Fibroblast of the aortic adventitia (primary cell): Measurements from ENCODE around the gene PRKCH. TPM values are rescaled to one million over a fixed set of nuclear protein-coding genes. Genes with fewer than 3 reads are reported as not detected.

Experiments
- DNase-seq: peaks from one replicate; pipeline ENCODE4 v3.0.0-alpha.2; 2010; ENCODE audit warnings: low read depth
- H3K4me3 ChIP-seq: 2 replicates; pipeline ENCODE4 v1.5.1; 2011; ENCODE audit warnings: low read depth, mild to moderate bottlenecking, control low read depth, low read length, moderate library complexity
- total RNA-seq: library from RNA; depleted of rRNA; stranded (reverse); fragments of >200 nt; gene quantifications from 2 replicates; pipeline ENCODE4 v1.2.3, GENCODE V29; 2012; ENCODE audit warnings: low replicate concordance
- TF ChIP-seq, protein P1 (sequence below): IDR thresholded peaks from 2 replicates; pipeline ENCODE4 v1.5.1; 2011; ENCODE audit warnings: mild to moderate bottlenecking, low read length, control low read depth, inconsistent platforms; ENCODE audit not compliant: insufficient read depth

The PRKCH gene
- total RNA-seq, 1 donor: 4.2 TPM

GRCh38 chr14:61326847-61327246 lies 5.5 kb downstream of the PRKCH start:
- no peak for DNase-seq
- no peak overlapping the region for H3K4me3 ChIP-seq

GRCh38 chr14:61328626-61329262 lies 7.4 kb downstream of the PRKCH start:
- H3K4me3 ChIP-seq: no peak overlapping the region
- no peak for DNase-seq
- TF ChIP-seq, protein P1, sequence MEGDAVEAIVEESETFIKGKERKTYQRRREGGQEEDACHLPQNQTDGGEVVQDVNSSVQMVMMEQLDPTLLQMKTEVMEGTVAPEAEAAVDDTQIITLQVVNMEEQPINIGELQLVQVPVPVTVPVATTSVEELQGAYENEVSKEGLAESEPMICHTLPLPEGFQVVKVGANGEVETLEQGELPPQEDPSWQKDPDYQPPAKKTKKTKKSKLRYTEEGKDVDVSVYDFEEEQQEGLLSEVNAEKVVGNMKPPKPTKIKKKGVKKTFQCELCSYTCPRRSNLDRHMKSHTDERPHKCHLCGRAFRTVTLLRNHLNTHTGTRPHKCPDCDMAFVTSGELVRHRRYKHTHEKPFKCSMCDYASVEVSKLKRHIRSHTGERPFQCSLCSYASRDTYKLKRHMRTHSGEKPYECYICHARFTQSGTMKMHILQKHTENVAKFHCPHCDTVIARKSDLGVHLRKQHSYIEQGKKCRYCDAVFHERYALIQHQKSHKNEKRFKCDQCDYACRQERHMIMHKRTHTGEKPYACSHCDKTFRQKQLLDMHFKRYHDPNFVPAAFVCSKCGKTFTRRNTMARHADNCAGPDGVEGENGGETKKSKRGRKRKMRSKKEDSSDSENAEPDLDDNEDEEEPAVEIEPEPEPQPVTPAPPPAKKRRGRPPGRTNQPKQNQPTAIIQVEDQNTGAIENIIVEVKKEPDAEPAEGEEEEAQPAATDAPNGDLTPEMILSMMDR: no peak

More at GRCh38 chr14:61326847-61327246, 5.5 kb downstream of the PRKCH start:
- TF ChIP-seq, protein P1: no peak

DNA sequence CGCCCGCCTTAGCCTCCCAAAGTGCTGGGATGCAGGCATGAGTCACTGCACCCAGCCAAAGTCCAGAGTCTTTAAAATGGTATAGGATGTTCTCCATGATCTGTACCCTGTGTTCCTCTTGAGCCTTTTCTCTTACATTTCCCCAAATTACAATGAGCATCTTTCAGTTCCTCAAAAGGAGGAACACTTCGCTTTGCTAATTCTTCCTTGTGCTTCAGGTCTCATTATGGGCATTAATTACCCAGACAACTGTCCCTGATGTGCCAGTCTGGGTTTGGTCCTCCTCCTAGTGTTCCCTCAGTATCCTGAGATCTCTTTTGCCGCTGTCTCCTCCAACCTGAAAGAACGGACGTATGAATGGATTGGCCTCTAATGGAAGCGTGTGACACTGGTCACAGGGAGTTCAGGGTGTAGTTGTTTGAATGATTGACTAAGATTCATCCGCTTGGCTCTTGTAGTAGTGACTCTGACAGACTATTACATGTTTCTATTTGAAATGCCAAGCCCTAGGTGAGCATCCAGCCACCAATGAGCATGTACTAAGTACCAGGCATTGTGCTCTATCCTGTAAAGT lies 8.2 kb downstream of the PRKCH start:
- TF ChIP-seq, protein P1: no peak
- H3K4me3 ChIP-seq: no peak overlapping the region
- DNase-seq: no peak

DNA sequence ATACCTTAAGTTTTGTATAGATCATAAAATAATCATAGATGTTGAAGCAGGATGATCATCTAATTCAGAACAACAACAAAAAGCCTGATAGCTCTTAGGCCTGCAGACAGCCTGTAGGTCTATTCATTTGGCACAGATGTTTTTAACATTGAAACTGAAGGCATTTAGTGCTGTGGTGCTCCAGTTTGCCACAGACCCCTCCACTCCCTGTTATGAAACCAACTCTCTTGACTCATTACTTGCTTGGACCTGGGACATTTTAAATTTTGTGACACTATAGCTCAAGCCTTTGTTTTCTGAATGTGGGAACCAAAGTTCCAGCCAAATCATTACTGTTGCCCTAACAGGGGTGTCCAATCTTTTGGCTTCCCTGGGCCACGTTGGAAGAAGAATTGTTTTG lies 9.1 kb downstream of the PRKCH start:
- TF ChIP-seq, protein P1: no peak
- H3K4me3 ChIP-seq: no peak overlapping the region
- DNase-seq: no peak

- DNase-seq: no peak
Observed at GRCh38 chr14:61331992-61332657, 10.7 kb downstream of the PRKCH start.

GRCh38 chr14:61332658-61333029 lies 11.3 kb downstream of the PRKCH start:
- DNase-seq: no peak
- H3K4me3 ChIP-seq: no peak overlapping the region
- TF ChIP-seq, protein P1: no peak

More at GRCh38 chr14:61331992-61332657, 10.7 kb downstream of the PRKCH start:
- H3K4me3 ChIP-seq: no peak overlapping the region
- TF ChIP-seq, protein P1: no peak
